ENCODE measurements around the gene KCNG2.

KCNG2 gene

GRCh38 chr18:79801641-79802040 lies 3.9 kb downstream of the KCNG2 start:
- Histone ChIP-seq H3K4me3 (ENCODE audit: low read depth, low read length) (no peak overlapping the region), H3K27ac (no peak overlapping the region), H3K9me3 (ENCODE audit: severe bottlenecking) (no peaks in the 10 kb centered on the region), H3K36me3 (no peaks in the 10 kb centered on the region), H3K27me3 (ENCODE audit: insufficient read depth, low read depth, severe bottlenecking) (peaks cover 3% of the 10 kb centered on the region)
- no peak for TF ChIP-seq CTCF (IDR thresholded peaks at IDR 0.05; ENCODE audit: low read depth, low read length)
- no peak for DNase-seq

- no peak overlapping the region for H3K4me3 ChIP-seq (ENCODE audit: low read depth, low read length)
- H3K27me3 ChIP-seq (ENCODE audit: insufficient read depth, low read depth, severe bottlenecking), result peaks cover 3% of the 10 kb centered on the region
- no peaks in the 10 kb centered on the region for H3K9me3 ChIP-seq (ENCODE audit: severe bottlenecking)
- no peak for TF ChIP-seq CTCF (IDR thresholded peaks at IDR 0.05; ENCODE audit: low read depth, low read length)
- DNase-seq, result no peak
- H3K36me3 ChIP-seq, result no peaks in the 10 kb centered on the region
- no peak overlapping the region for H3K27ac ChIP-seq
Observed at GRCh38 chr18:79802298-79802697, 4.6 kb downstream of the KCNG2 start.

- peaks cover 3% of the 10 kb centered on the region for H3K27me3 ChIP-seq (ENCODE audit: insufficient read depth, low read depth, severe bottlenecking)
- DNase-seq, result no peak
Observed at GRCh38 chr18:79803611-79804051, 5.9 kb downstream of the KCNG2 start.

GRCh38 chr18:79804130-79804787 lies 6.5 kb downstream of the KCNG2 start:
- Histone ChIP-seq H3K4me3 (ENCODE audit: low read depth, low read length) (no peak overlapping the region), H3K9me3 (ENCODE audit: severe bottlenecking) (no peaks in the 10 kb centered on the region), H3K27me3 (ENCODE audit: insufficient read depth, low read depth, severe bottlenecking) (peaks cover 2% of the 10 kb centered on the region), H3K27ac (no peak overlapping the region), H3K36me3 (no peaks in the 10 kb centered on the region)
- DNase-seq, result no peak
- TF ChIP-seq CTCF (IDR thresholded peaks at IDR 0.05; ENCODE audit: low read depth, low read length), result no peak

More at GRCh38 chr18:79803611-79804051, 5.9 kb downstream of the KCNG2 start:
- Histone ChIP-seq H3K27ac (no peak overlapping the region), H3K36me3 (no peaks in the 10 kb centered on the region), H3K4me3 (ENCODE audit: low read depth, low read length) (no peak overlapping the region), H3K9me3 (ENCODE audit: severe bottlenecking) (no peaks in the 10 kb centered on the region)
- TF ChIP-seq CTCF (IDR thresholded peaks at IDR 0.05; ENCODE audit: low read depth, low read length), result no peak

GRCh38 chr18:79805211-79805887 lies 7.6 kb downstream of the KCNG2 start:
- Histone ChIP-seq H3K27me3 (ENCODE audit: insufficient read depth, low read depth, severe bottlenecking) (no peaks in the 10 kb centered on the region), H3K4me3 (ENCODE audit: low read depth, low read length) (no peak overlapping the region), H3K27ac (no peak overlapping the region), H3K9me3 (ENCODE audit: severe bottlenecking) (no peaks in the 10 kb centered on the region), H3K36me3 (no peaks in the 10 kb centered on the region; the same call in 1 of the 2 replicates)
- no peak for TF ChIP-seq CTCF (IDR thresholded peaks at IDR 0.05; ENCODE audit: low read depth, low read length)
- no peak for DNase-seq

All from WERI-Rb-1 (cell line).